CD14-positive monocyte (primary cell): Measurements from ENCODE around the gene WNT7A. TPM values are rescaled to one million over a fixed set of nuclear protein-coding genes. Genes with fewer than 3 reads are reported as not detected.

Source experiments
- DNase-seq, 3 donors: peaks; one replicate each; pipeline ENCODE4 v3.0.0-alpha.2; 2011 to 2022
- H2AFZ ChIP-seq: 2 replicates; pipeline ENCODE4 v1.6.0; 2012; ENCODE audit warnings: mild to moderate bottlenecking, low read depth, low read length, inconsistent platforms; ENCODE audit not compliant: insufficient read depth, poor library complexity, severe bottlenecking
- H3K27ac ChIP-seq, 2 donors: 1 replicate in 1 of 2; 2 replicates in 1 of 2; pipeline ENCODE4 v1.5.1; 2012 to 2013; ENCODE audit warnings: low read length in 2 of 2, control low read depth in 1 of 2, inconsistent platforms in 1 of 2, low read depth in 1 of 2, mild to moderate bottlenecking in 1 of 2
- H3K27me3 ChIP-seq, 2 donors: one replicate each; pipeline versions ENCODE4 v1.6.0 to v1.6.1; 2011 to 2013; ENCODE audit warnings: low read length in 2 of 2; ENCODE audit not compliant: control insufficient read depth in 2 of 2, insufficient read depth in 2 of 2
- H3K36me3 ChIP-seq, 2 donors: replicated peaks in 1 of 2; 1 replicate in 1 of 2; 2 replicates in 1 of 2; pipeline versions ENCODE4 v1.5.1 to v1.6.1; 2012 to 2013; ENCODE audit warnings: low read length in 2 of 2, control low read depth in 1 of 2, inconsistent platforms in 1 of 2, mild to moderate bottlenecking in 1 of 2; ENCODE audit not compliant: insufficient read depth in 2 of 2, control insufficient read depth in 1 of 2
- H3K4me1 ChIP-seq, 2 donors: 1 replicate in 1 of 2; 2 replicates in 1 of 2; pipeline versions ENCODE4 v1.5.1 to v1.6.1; 2012 to 2013; ENCODE audit warnings: low read length in 2 of 2, control low read depth in 1 of 2, inconsistent platforms in 1 of 2, mild to moderate bottlenecking in 1 of 2, moderate library complexity in 1 of 2; ENCODE audit not compliant: insufficient read depth in 2 of 2, control insufficient read depth in 1 of 2
- H3K4me2 ChIP-seq: replicated peaks from 2 replicates; pipeline ENCODE3; 2012; ENCODE audit warnings: low read length, moderate library complexity, mild to moderate bottlenecking; ENCODE audit not compliant: poor library complexity, severe bottlenecking; ENCODE audit errors: extremely low read depth
- H3K4me3 ChIP-seq, 3 experiments: fragments of 200-600 bp in 1 of 3; sonication (generic) in 1 of 3; replicated peaks in 1 of 3; 1 replicate in 2 of 3; 2 replicates in 1 of 3; pipeline ENCODE4 v1.5.1; 2011 to 2013; ENCODE audit warnings: low read length in 3 of 3, mild to moderate bottlenecking in 3 of 3, control low read depth in 2 of 3, low read depth in 2 of 3, inconsistent platforms in 1 of 3, moderate library complexity in 1 of 3
- H3K79me2 ChIP-seq: 2 replicates; pipeline ENCODE4 v1.6.0; 2012; ENCODE audit warnings: mild to moderate bottlenecking, control low read depth, inconsistent platforms, low read length, moderate library complexity; ENCODE audit not compliant: insufficient read depth
- H3K9ac ChIP-seq: 2 replicates; pipeline ENCODE4 v1.6.0; 2017; ENCODE audit warnings: low read length, mild to moderate bottlenecking; ENCODE audit not compliant: insufficient read depth, poor library complexity, severe bottlenecking
- H3K9me3 ChIP-seq, 2 donors: replicated peaks in 1 of 2; 1 replicate in 1 of 2; 2 replicates in 1 of 2; pipeline versions ENCODE4 v1.5.1 to v1.6.1; 2012 to 2013; ENCODE audit warnings: low read length in 2 of 2, control low read depth in 1 of 2; ENCODE audit not compliant: control insufficient read depth in 1 of 2, insufficient read depth in 1 of 2
- H4K20me1 ChIP-seq: 2 replicates; pipeline ENCODE4 v1.6.0; 2012; ENCODE audit warnings: mild to moderate bottlenecking, low read length, control low read depth, moderate library complexity; ENCODE audit not compliant: insufficient read depth
- H3K27ac Mint-ChIP-seq, 7 donors: one replicate each; pipeline ENCODE4 v1.8.0; 2020; ENCODE audit warnings: mild to moderate bottlenecking in 7 of 7, mixed read lengths in 7 of 7, moderate library complexity in 6 of 7, inconsistent platforms in 2 of 7
- H3K27me3 Mint-ChIP-seq, 3 donors: one replicate each; pipeline ENCODE4 v1.8.0; 2021 to 2022; ENCODE audit warnings: low read depth in 3 of 3, mild to moderate bottlenecking in 3 of 3, mixed read lengths in 3 of 3, moderate library complexity in 3 of 3, inconsistent platforms in 1 of 3
- H3K36me3 Mint-ChIP-seq, 2 donors: one replicate each; pipeline ENCODE4 v1.8.0; 2020; ENCODE audit warnings: mixed read lengths in 2 of 2, inconsistent platforms in 1 of 2, mild to moderate bottlenecking in 1 of 2
- H3K4me1 Mint-ChIP-seq: one replicate; pipeline ENCODE4 v1.8.0; 2020; ENCODE audit warnings: mild to moderate bottlenecking, mixed read lengths
- H3K4me3 Mint-ChIP-seq, 2 donors: one replicate each; pipeline ENCODE4 v1.8.0; 2020; ENCODE audit warnings: mild to moderate bottlenecking in 2 of 2, mixed read lengths in 2 of 2, moderate library complexity in 1 of 2
- H3K9me3 Mint-ChIP-seq, 7 donors: one replicate each; pipeline ENCODE4 v1.8.0; 2020 to 2022; ENCODE audit warnings: mixed read lengths in 7 of 7, mild to moderate bottlenecking in 6 of 7, moderate library complexity in 6 of 7, inconsistent platforms in 2 of 7
- CTCF ChIP-seq: fragments of 200-600 bp; IDR thresholded peaks from one replicate; pipeline ENCODE4 v1.8.0; 2022; ENCODE audit warnings: antibody characterized with exemption, mild to moderate bottlenecking
- WGBS: methylation state at CpG from one replicate; pipeline ENCODE4 v1.1.5; 2013; ENCODE audit warnings: missing lambda C conversion rate; ENCODE audit not compliant: insufficient coverage; 5-methylcytosine and 5-hydroxymethylcytosine counted together
- intact Hi-C, 2 donors: fragments of 100-400 bp; cut with micrococcal nuclease; formaldehyde crosslinking; loops; one replicate each; pipeline versions ENCODE4 v1.15.0 to v1.15.1; 2023
- polyA plus RNA-seq, 3 donors: library from polyadenylated mRNA; depleted of rRNA in 1 of 3; unstranded in 2 of 3; stranded (reverse) in 1 of 3; fragments of 300-500 nt in 2 of 3; fragments of >200 nt in 1 of 3; fragmentation: Illumina TruSeq in 2 of 3; gene quantifications; 1 replicate in 2 of 3; 2 replicates in 1 of 3; pipeline ENCODE4 v1.2.3, GENCODE V29; 2012 to 2021

Gene WNT7A
- polyA plus RNA-seq, 3 donors, result not detected

- WGBS, result 42% methylated on average over 14 of the region's 14 CpGs
- H3K36me3 Mint-ChIP-seq, result no peaks in the 10 kb centered on the region
- Histone ChIP-seq H3K9ac (no peak overlapping the region), H2AFZ (no peak overlapping the region), H3K4me2 (no peak overlapping the region), H3K79me2 (no peaks in the 10 kb centered on the region), H3K9me3 (peaks cover 6 to 7% of the 10 kb centered on the region in 2 donors), H3K27me3 (no peaks in the 10 kb centered on the region), H3K4me1 (no peaks in the 10 kb centered on the region), H3K27ac (no peak overlapping the region), H3K36me3 (no peaks in the 10 kb centered on the region), H4K20me1 (no peaks in the 10 kb centered on the region), H3K4me3 (no peak overlapping the region)
- no peak overlapping the region for H3K27ac Mint-ChIP-seq
- H3K4me3 Mint-ChIP-seq, result no peak overlapping the region
- TF ChIP-seq CTCF, result no peak
- H3K4me1 Mint-ChIP-seq, result no peaks in the 10 kb centered on the region
- H3K27me3 Mint-ChIP-seq, result peaks cover 6 to 26% (median 12%) of the 10 kb centered on the region in 3 donors
- H3K9me3 Mint-ChIP-seq, result peaks cover 0 to 8% (median 5%) of the 10 kb centered on the region in 7 donors
- no peak for DNase-seq
- intact Hi-C loops, result no loop called here
Observed at GRCh38 chr3:13866041-13866965, 13.6 kb downstream of the WNT7A start.

- Mint-ChIP-seq H3K27ac (no peak overlapping the region), H3K4me3 (no peak overlapping the region), H3K4me1 (no peaks in the 10 kb centered on the region), H3K9me3 (peaks cover 0 to 2% (median 1%) of the 10 kb centered on the region in 7 donors), H3K36me3 (no peaks in the 10 kb centered on the region), H3K27me3 (peaks cover 6 to 28% (median 12%) of the 10 kb centered on the region in 3 donors)
- no peak overlapping the region for H3K4me2 ChIP-seq
- H3K9ac ChIP-seq, result no peak overlapping the region
- no peak overlapping the region for H3K27ac ChIP-seq
- TF ChIP-seq CTCF, result no peak
- DNase-seq, result no peak
- H3K9me3 ChIP-seq, result peaks cover 2% of the 10 kb centered on the region in 2 donors
- no peaks in the 10 kb centered on the region for H4K20me1 ChIP-seq
- intact Hi-C loops, result no loop called here
- 81% methylated on average over 7 of the region's 7 CpGs for WGBS
- H3K36me3 ChIP-seq, result no peaks in the 10 kb centered on the region
- H3K79me2 ChIP-seq, result no peaks in the 10 kb centered on the region
- H3K4me1 ChIP-seq, result no peaks in the 10 kb centered on the region
- H3K27me3 ChIP-seq, result no peaks in the 10 kb centered on the region
- no peak overlapping the region for H3K4me3 ChIP-seq
- H2AFZ ChIP-seq, result no peak overlapping the region
Observed at GRCh38 chr3:13865581-13865980, 14.3 kb downstream of the WNT7A start.
